IPS-18a (cell line): ENCODE results near the gene MBD4.
"Not testable (repeated sequence)": the region's sequence is repeated elsewhere in the genome, so short reads cannot be mapped to it uniquely, and the experiment has no call there.

Experiments used
- H3K27ac ChIP-seq: one replicate; pipeline ENCODE4 v1.5.1; 2013; ENCODE audit warnings: low read length
- H3K27me3 ChIP-seq: one replicate; pipeline ENCODE4 v1.6.1; 2013; ENCODE audit warnings: mild to moderate bottlenecking, low read length; ENCODE audit not compliant: control insufficient read depth, insufficient read depth
- H3K36me3 ChIP-seq: one replicate; pipeline ENCODE4 v1.6.1; 2013; ENCODE audit warnings: low read depth, low read length; ENCODE audit not compliant: control insufficient read depth
- H3K4me1 ChIP-seq: one replicate; pipeline ENCODE4 v1.6.1; 2013; ENCODE audit warnings: low read depth, low read length; ENCODE audit not compliant: control insufficient read depth
- H3K4me3 ChIP-seq: one replicate; pipeline ENCODE4 v1.5.1; 2013; ENCODE audit warnings: low read length
- H3K9ac ChIP-seq: one replicate; pipeline ENCODE4 v1.6.1; 2013; ENCODE audit warnings: mild to moderate bottlenecking, low read length, moderate library complexity
- H3K9me3 ChIP-seq: one replicate; pipeline ENCODE4 v1.6.1; 2013; ENCODE audit warnings: low read depth, low read length; ENCODE audit not compliant: control insufficient read depth

MBD4 gene

GRCh38 chr3:129417326-129417725 lies 22.4 kb downstream of the MBD4 start:
- H3K27me3 ChIP-seq: no peaks in the 10 kb centered on the region
- no peak overlapping the region for H3K9ac ChIP-seq
- H3K4me3 ChIP-seq: no peak overlapping the region
- H3K27ac ChIP-seq: no peak overlapping the region
- H3K4me1 ChIP-seq: no peaks in the 10 kb centered on the region
- no peaks in the 10 kb centered on the region for H3K36me3 ChIP-seq
- no peaks in the 10 kb centered on the region for H3K9me3 ChIP-seq

GRCh38 chr3:129416415-129416814 lies 23.3 kb downstream of the MBD4 start:
- H3K4me3 ChIP-seq: no peak overlapping the region
- no peaks in the 10 kb centered on the region for H3K27me3 ChIP-seq
- no peaks in the 10 kb centered on the region for H3K9me3 ChIP-seq
- H3K36me3 ChIP-seq: no peaks in the 10 kb centered on the region
- no peak overlapping the region for H3K9ac ChIP-seq
- H3K4me1 ChIP-seq: no peaks in the 10 kb centered on the region
- H3K27ac ChIP-seq: no peak overlapping the region

- no peak overlapping the region for H3K27ac ChIP-seq
- H3K9me3 ChIP-seq: no peaks in the 10 kb centered on the region
- no peak overlapping the region for H3K9ac ChIP-seq
- no peaks in the 10 kb centered on the region for H3K27me3 ChIP-seq
- H3K4me3 ChIP-seq: no peak overlapping the region
- no peaks in the 10 kb centered on the region for H3K36me3 ChIP-seq
- no peaks in the 10 kb centered on the region for H3K4me1 ChIP-seq
These were observed 23.9 kb downstream of the MBD4 start for GRCh38 chr3:129415830-129416229.

- H3K36me3 ChIP-seq: no peaks in the 10 kb centered on the region
These were observed 24.4 kb downstream of the MBD4 start for GRCh38 chr3:129415378-129415777.

GRCh38 chr3:129413687-129414506 lies 25.9 kb downstream of the MBD4 start:
- H3K27me3 ChIP-seq: no peaks in the 10 kb centered on the region
- H3K9me3 ChIP-seq: no peaks in the 10 kb centered on the region
- H3K9ac ChIP-seq: no peak overlapping the region
- H3K36me3 ChIP-seq: no peaks in the 10 kb centered on the region
- no peak overlapping the region for H3K27ac ChIP-seq
- no peak overlapping the region for H3K4me3 ChIP-seq
- no peaks in the 10 kb centered on the region for H3K4me1 ChIP-seq

More at GRCh38 chr3:129415378-129415777, 24.4 kb downstream of the MBD4 start:
- Histone ChIP-seq H3K9me3 (no peaks in the 10 kb centered on the region), H3K4me1 (no peaks in the 10 kb centered on the region), H3K27ac (no peak overlapping the region), H3K4me3 (no peak overlapping the region), H3K9ac (no peak overlapping the region), H3K27me3 (no peaks in the 10 kb centered on the region)

- not testable (repeated sequence) for H3K9me3 ChIP-seq, H3K27me3 ChIP-seq, H3K36me3 ChIP-seq, H3K4me1 ChIP-seq, H3K27ac ChIP-seq, H3K4me3 ChIP-seq, H3K9ac ChIP-seq
These were observed 26.5 kb downstream of the MBD4 start for GRCh38 chr3:129413238-129413637.

GRCh38 chr3:129412542-129413198 lies 27.1 kb downstream of the MBD4 start:
- no peaks in the 10 kb centered on the region for H3K9me3 ChIP-seq
- H3K4me3 ChIP-seq: no peak overlapping the region
- no peak overlapping the region for H3K9ac ChIP-seq
- H3K27me3 ChIP-seq: no peaks in the 10 kb centered on the region
- H3K4me1 ChIP-seq: no peaks in the 10 kb centered on the region
- H3K27ac ChIP-seq: no peak overlapping the region
- H3K36me3 ChIP-seq: no peaks in the 10 kb centered on the region

GRCh38 chr3:129410971-129411370 lies 28.8 kb downstream of the MBD4 start:
- no peaks in the 10 kb centered on the region for H3K36me3 ChIP-seq
- no peaks in the 10 kb centered on the region for H3K9me3 ChIP-seq
- no peak overlapping the region for H3K27ac ChIP-seq
- no peak overlapping the region for H3K4me3 ChIP-seq
- H3K27me3 ChIP-seq: no peaks in the 10 kb centered on the region
- H3K4me1 ChIP-seq: no peaks in the 10 kb centered on the region
- no peak overlapping the region for H3K9ac ChIP-seq

GRCh38 chr3:129409541-129409940 lies 30.2 kb downstream of the MBD4 start:
- no peak overlapping the region for H3K27ac ChIP-seq
- no peaks in the 10 kb centered on the region for H3K9me3 ChIP-seq
- H3K36me3 ChIP-seq: no peaks in the 10 kb centered on the region
- no peak overlapping the region for H3K9ac ChIP-seq
- no peak overlapping the region for H3K4me3 ChIP-seq
- no peaks in the 10 kb centered on the region for H3K27me3 ChIP-seq
- no peaks in the 10 kb centered on the region for H3K4me1 ChIP-seq

- Histone ChIP-seq H3K9me3 (no peaks in the 10 kb centered on the region), H3K27ac (no peak overlapping the region), H3K27me3 (no peaks in the 10 kb centered on the region), H3K9ac (no peak overlapping the region), H3K4me1 (peaks cover 2% of the 10 kb centered on the region), H3K36me3 (no peaks in the 10 kb centered on the region), H3K4me3 (no peak overlapping the region)
These were observed 35.1 kb downstream of the MBD4 start for GRCh38 chr3:129404610-129405009.

GRCh38 chr3:129404130-129404529 lies 35.6 kb downstream of the MBD4 start:
- Histone ChIP-seq H3K27ac (no peak overlapping the region), H3K4me1 (peaks cover 2% of the 10 kb centered on the region), H3K9me3 (no peaks in the 10 kb centered on the region), H3K36me3 (no peaks in the 10 kb centered on the region), H3K4me3 (no peak overlapping the region), H3K27me3 (no peaks in the 10 kb centered on the region), H3K9ac (no peak overlapping the region)

- Histone ChIP-seq H3K4me3 (no peak overlapping the region), H3K4me1 (peaks cover 4% of the 10 kb centered on the region)
These were observed 36.3 kb downstream of the MBD4 start for GRCh38 chr3:129403450-129403849.

More at GRCh38 chr3:129403450-129403849, 36.3 kb downstream of the MBD4 start:
- no peaks in the 10 kb centered on the region for H3K27me3 ChIP-seq
- no peak overlapping the region for H3K27ac ChIP-seq
- no peaks in the 10 kb centered on the region for H3K9me3 ChIP-seq
- no peaks in the 10 kb centered on the region for H3K36me3 ChIP-seq
- H3K9ac ChIP-seq: no peak overlapping the region
